H7 (cell line): ENCODE data around the gene SLC38A2. TPM values are rescaled to one million over a fixed set of nuclear protein-coding genes. Genes with fewer than 3 reads are reported as not detected.

ENCODE experiments used
- DNase-seq: peaks from one replicate; pipeline ENCODE4 v3.0.0; 2012
- H3K27me3 ChIP-seq: 2 replicates; pipeline ENCODE4 v1.6.0; 2011; ENCODE audit warnings: mild to moderate bottlenecking, low read length; ENCODE audit not compliant: control insufficient read depth, insufficient read depth
- H3K36me3 ChIP-seq: replicated peaks from 2 replicates; pipeline ENCODE4 v1.5.1; 2011; ENCODE audit warnings: low read length; ENCODE audit not compliant: control insufficient read depth, insufficient read depth
- H3K4me3 ChIP-seq: 2 replicates; pipeline ENCODE4 v1.5.1; 2011; ENCODE audit warnings: low read depth, mild to moderate bottlenecking, control low read depth, low read length, moderate library complexity; ENCODE audit not compliant: insufficient read depth
- total RNA-seq: library from RNA; depleted of rRNA; stranded (reverse); fragments of >200 nt; shearing (Covaris generic); gene quantifications from 2 replicates; pipeline ENCODE4 v1.2.3, GENCODE V29; 2014

SLC38A2 gene
- total RNA-seq, 1 experiment from 2014 or later = 166 TPM

DNA sequence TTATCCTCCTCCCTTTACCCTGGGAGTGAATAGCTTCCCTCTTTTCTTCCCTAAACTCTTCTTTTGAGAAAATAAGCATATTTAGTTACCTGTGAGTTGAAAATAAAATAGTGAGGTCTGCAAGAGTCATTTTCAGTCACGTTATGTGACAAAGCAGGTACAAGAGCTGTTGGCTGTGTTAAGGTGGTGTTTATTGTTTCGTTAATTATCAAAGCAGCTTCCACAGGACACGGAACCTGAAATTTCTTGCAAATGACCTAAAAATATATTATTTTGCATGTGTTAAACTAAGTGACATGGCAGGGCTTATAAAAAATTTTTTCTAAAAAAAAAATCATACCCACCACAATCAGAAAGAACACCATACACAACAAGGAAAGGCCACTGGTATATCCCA, 8.3 kb downstream of the SLC38A2 start:
- Histone ChIP-seq H3K4me3 (no peak overlapping the region), H3K27me3 (no peaks in the 10 kb centered on the region), H3K36me3 (peaks cover 76% of the 10 kb centered on the region)
- DNase-seq = no peak

GRCh38 chr12:46363582-46364299, 8.8 kb downstream of the SLC38A2 start:
- no peak for DNase-seq
- Histone ChIP-seq H3K27me3 (no peaks in the 10 kb centered on the region), H3K36me3 (peaks cover 74% of the 10 kb centered on the region), H3K4me3 (no peak overlapping the region)

DNA sequence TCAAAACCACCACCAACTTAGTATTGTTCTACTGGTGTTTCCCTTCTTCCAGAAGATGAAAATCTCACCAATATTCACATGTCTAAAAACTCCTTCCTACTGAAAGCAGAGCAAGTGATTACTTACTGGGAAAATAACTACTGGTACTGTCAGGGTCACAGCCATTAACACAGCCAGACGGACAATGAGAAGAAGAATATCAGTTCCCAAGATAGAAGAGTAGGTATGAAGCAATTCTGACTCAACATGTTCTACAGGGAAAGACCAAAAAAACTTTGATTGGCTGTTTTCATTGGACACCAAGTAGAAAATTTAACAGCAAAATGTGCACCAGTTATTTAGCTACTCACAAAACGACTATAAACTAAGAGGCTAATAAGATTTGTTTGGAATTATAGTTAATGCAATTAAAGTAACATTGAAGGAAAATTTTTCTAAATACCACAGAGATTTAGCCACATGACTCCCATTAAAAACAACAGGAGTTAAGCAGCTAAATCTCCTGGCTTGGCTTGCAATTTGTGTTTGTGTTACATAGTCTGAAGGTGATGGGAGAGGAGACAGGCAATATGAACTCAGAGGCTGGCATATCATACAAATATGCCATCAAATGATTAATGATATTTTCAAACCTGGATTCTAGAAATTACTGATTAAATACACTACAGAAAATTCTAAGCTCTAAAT, 9.5 kb downstream of the SLC38A2 start:
- H3K27me3 ChIP-seq = no peaks in the 10 kb centered on the region
- DNase-seq = no peak
- no peak overlapping the region for H3K4me3 ChIP-seq
- H3K36me3 ChIP-seq = peaks cover 68% of the 10 kb centered on the region

DNA sequence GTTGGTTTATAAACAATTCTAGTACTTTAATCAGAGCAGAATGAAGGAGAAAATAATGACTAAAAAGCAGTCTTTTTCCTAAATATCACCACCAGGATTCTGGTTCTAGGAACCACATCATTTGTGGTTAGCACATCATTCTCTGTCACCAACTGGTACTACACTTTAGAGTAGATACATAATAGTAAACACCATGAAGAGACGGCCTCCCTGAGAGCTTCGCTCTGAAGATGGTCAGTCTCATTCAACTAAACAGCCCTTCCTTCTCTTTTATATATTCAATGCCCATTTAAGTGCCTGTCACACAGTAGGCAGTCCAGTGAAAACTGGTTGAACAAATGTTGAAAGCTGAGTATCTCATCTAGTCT, 10.9 kb downstream of the SLC38A2 start:
- Histone ChIP-seq H3K4me3 (no peak overlapping the region), H3K27me3 (no peaks in the 10 kb centered on the region), H3K36me3 (peaks cover 55% of the 10 kb centered on the region)
- no peak for DNase-seq

DNA sequence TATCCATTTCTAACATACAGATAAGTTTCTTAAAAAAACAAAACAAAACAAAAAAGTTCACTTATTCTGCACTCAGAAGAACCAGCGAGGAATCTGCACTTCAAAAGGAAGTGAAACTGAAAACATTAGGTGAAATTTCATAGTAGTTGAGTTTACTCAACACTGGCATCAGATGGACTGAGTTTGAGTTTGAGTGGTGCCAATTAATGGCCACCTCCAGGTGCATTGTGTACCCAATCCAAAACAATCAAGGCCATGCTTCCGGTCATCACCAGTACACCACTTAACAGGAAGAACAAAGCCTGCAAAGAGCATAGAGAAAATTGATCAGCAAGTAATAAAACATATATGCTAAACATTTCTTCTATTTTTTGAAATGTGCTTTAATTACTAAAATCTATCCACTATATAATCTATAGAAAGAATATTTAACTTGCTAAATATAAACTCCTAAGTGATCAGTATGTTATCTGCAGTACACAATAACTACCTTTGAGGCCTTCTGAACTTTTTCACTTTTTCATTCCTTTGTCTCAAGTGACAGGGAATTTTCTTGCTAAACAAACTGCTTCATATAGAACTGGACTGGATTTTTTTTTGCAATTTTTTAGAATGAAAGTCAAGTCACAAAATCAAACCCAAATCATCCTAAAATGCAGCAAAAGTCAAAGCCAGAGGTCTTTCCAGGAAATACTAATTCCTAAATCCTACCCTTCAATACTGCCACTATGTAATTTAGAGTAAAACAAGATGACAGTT, 11.5 kb downstream of the SLC38A2 start:
- DNase-seq = no peak
- Histone ChIP-seq H3K36me3 (peaks cover 50% of the 10 kb centered on the region), H3K27me3 (no peaks in the 10 kb centered on the region), H3K4me3 (no peak overlapping the region)

DNA sequence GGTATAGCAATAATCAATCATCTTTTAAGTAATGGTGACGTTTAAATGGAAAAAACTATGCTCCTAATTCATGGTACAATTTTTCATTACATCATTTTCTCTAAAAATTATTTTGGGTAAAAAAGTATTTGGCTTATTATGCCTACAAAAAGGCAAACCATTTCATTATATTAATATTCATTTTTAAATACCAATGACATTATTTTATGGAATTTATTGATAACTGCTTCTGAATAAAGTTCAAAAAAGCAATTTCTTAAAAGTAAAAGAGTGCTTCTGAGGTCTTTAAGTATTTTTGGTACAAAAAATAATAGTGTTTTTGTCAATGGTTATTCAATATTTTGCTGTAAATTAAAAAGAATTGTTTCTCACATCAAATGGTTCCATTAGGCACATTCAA, 12.2 kb downstream of the SLC38A2 start:
- Histone ChIP-seq H3K36me3 (peaks cover 45% of the 10 kb centered on the region), H3K27me3 (no peaks in the 10 kb centered on the region), H3K4me3 (no peak overlapping the region)
- no peak for DNase-seq

- Histone ChIP-seq H3K36me3 (peaks cover 40% of the 10 kb centered on the region), H3K4me3 (no peak overlapping the region), H3K27me3 (no peaks in the 10 kb centered on the region)
- DNase-seq = no peak
Observed at GRCh38 chr12:46359667-46360280, 12.8 kb downstream of the SLC38A2 start.

DNA sequence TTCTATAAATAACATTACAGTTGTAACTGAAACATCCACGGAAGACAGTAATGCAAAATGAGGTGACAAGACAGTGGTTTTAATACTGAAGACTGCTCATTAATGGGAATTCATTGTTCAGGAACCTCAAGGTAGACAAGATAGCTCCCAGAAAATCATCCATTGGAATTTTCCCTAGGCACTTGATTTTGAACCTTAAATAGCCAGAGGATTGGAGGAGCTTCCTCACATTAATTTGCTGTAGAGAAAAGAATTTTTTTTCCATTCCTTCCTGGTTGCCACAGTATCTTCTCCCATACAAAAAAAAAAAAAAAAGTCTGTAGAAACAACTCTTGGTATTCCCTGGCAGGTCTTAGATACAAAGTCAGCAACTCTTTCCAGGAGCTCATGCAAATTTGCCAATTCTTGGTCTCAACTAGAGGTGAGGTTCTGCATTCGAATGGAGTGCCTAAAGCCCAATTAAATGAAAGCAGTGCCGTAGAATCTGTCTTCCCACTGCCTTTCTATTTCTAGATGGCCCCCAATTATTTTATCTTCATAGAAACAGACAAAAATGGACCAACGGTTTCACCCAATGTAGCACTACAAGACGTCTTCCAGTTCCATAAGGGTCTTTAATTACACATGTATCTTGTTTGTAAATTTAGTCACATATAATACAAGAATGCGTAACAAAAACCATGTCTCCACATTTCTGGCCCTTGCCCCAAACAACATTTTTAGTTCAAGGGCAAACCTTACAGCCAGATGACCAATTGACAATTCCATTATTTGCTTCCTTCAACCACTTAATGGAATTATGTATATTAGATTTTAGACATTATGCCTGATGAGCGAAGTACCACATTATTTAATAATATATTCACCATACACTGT, 13.5 kb downstream of the SLC38A2 start:
- no peak for DNase-seq
- no peak overlapping the region for H3K4me3 ChIP-seq
- no peaks in the 10 kb centered on the region for H3K27me3 ChIP-seq
- peaks cover 35% of the 10 kb centered on the region for H3K36me3 ChIP-seq

DNA sequence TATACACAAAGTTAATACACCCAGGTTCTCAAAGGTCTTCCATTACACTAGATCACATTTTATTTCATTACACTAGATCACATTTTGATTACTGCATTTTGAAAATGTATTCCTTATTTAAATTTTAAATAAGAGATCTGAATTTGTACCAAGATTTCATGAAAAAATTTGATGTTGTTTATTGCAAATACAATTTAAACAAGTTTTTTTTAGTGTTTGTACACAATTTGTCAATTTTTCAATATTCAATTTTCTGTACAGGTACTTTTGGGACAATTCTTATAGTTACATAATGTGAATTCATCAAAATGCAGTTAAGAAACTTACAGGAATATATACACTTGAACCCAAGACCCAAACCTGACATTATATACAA, 14.3 kb downstream of the SLC38A2 start:
- H3K36me3 ChIP-seq = peaks cover 31% of the 10 kb centered on the region
- no peak overlapping the region for H3K4me3 ChIP-seq
- no peak for DNase-seq
- H3K27me3 ChIP-seq = no peaks in the 10 kb centered on the region

DNA sequence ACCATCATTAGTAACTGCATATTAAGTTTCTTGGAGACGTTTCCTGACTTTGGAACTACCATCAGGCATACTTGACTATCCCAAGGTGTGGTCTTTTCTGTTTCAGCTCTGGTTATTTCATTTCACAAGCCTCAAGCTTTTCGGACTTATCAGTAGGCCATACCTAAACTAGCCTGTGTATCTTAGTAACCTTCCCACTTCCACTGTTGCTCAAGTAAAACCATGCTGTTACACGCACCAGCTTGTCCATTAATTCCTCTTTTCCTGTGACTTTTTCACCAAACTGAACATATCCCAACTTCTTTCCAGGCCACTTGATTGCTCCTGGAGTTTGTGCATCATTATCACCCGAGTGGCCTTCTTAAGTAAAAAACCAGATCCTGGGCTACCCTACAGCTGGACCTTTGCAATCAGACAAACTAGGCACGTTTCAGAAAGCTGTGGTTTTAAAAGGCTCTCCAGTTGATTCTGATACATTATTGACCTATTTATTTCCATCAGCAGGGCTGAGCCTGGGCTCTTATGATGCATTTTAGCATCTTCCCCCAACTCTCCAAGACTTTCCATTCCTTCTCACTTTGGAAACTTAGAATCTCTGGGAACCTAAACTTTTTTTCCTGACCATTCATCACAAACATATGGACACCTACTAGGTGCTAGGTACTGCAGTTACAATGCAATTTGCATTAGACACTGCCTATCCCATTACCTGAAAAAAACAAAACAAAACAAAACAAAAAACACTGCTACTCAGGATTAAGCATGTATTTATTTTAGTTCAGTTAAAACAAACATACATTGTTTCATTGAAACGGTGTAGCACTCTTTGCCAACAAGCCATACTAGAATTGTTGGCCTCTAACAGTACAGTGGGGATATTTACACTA, 14.9 kb downstream of the SLC38A2 start:
- no peaks in the 10 kb centered on the region for H3K27me3 ChIP-seq
- DNase-seq = no peak
- H3K4me3 ChIP-seq = no peak overlapping the region
- H3K36me3 ChIP-seq = peaks cover 24% of the 10 kb centered on the region

DNA sequence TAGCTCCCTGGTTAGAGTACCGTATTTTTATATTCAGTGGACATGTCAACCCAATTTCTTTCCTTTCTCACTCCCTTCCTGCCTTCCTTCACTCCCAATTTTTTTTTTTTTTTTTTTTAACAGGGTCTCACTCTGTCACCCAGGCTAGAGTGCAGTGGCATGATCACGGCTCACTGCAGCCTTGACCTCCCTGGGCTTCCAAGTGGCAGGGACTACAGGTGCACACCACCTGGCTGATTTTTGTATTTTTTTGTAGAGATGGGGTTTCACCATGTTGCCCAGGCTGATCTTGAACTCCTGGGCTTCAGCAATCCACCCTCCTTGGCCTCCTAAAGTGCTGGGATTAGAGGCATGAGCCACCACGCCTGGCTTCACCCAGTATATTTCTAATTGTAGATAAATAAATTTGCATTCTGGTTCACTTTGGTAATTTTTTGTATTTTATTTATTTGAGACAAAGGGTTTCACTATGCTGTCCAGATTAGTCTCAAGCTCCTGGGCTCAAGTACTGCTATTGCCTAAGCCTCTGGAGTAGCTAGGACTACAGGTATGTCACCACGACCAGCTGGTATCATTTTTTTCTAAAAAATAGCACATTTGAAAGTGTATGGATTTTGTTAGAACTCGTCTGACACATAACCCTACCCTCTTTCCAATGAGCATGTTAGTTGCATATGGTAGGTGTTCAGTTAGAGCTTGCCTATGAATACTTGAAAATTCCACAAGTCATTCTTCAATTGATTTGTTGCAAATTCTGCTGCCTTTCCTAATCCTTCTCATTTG, 15.7 kb downstream of the SLC38A2 start:
- no peak for DNase-seq
- Histone ChIP-seq H3K4me3 (no peak overlapping the region), H3K27me3 (no peaks in the 10 kb centered on the region), H3K36me3 (peaks cover 19% of the 10 kb centered on the region)

DNA sequence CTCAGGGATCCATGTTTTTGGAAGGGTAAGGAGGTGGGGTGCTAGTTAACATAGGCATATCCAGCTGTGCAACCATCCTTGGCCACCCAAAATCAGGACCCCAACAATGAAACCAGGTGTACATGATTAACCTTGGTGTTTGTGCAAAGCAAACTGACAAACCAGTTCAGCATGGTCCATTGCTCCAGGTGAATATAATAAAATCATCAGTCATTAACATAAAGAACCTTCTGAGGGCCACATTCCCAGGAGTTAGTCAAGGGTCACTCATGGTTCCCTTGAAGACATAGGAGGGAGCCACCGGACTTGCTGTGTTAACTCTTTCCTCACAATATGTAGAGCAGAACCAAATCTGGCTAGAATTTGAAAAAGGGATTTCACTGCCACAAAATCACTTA, 17.8 kb downstream of the SLC38A2 start:
- Histone ChIP-seq H3K4me3 (no peak overlapping the region), H3K27me3 (no peaks in the 10 kb centered on the region), H3K36me3 (peaks cover 7% of the 10 kb centered on the region)
- no peak for DNase-seq
